HCT116 (cell line): Measurements from ENCODE around the gene ITK. TPM values are rescaled to one million over a fixed set of nuclear protein-coding genes. Genes with fewer than 3 reads are reported as not detected.

Experiments used
- ATAC-seq: fragments of 200-7000 bp; cut with Tn5 transposase; 2 replicates; pipeline ENCODE4 v1.9.1; 2020; ENCODE audit warnings: mild to moderate bottlenecking, moderate library complexity
- BruUV-seq: library from RNA; stranded (reverse); fragments of 400-500 nt; replicated peaks from 2 replicates; lab custom pipeline; 2021; lab: Mats Ljungman, UMichigan
- CTCF ChIA-PET: fragments of 300-600 bp; sonication (Branson Sonifier 250); formaldehyde crosslinking; loops from one replicate; lab custom pipeline; 2021; ENCODE audit warnings: antibody characterized with exemption; lab: Charles Lee
- POLR2A ChIA-PET: fragments of 300-600, 350-600 bp; sonication (Branson Sonifier 250); formaldehyde crosslinking; loops from one replicate; lab custom pipeline; 2021; ENCODE audit warnings: antibody characterized with exemption; lab: Charles Lee
- RAD21 ChIA-PET, 2 experiments: fragments of 300-600 bp; sonication (Branson Sonifier 250); formaldehyde crosslinking; loops; one replicate each; lab custom pipeline; 2023; ENCODE audit warnings: low total read pairs in 2 of 2; ENCODE audit not compliant: uncharacterized antibody in 2 of 2, unreplicated experiment in 2 of 2, low non-redundant PET in 1 of 2; lab: Charles Lee
- DNase-seq: peaks from one replicate; pipeline ENCODE4 v3.0.0-alpha.2; 2010; ENCODE audit warnings: low read depth, low spot score
- H2AFZ ChIP-seq: fragments of 200-600 bp; shearing (Covaris generic), sonication (generic); 2 replicates; pipeline ENCODE4 v1.6.1; 2017; ENCODE audit warnings: low read depth, mixed run types, mixed read lengths, antibody characterized with exemption, low read length; ENCODE audit not compliant: poor library complexity, severe bottlenecking
- H3K27ac ChIP-seq: 2 replicates; pipeline ENCODE4 v1.5.1; 2012; ENCODE audit warnings: low read depth, low read length
- H3K27me3 ChIP-seq: fragments of 200-600 bp; sonication (generic); 2 replicates; pipeline ENCODE4 v1.6.1; 2016; ENCODE audit warnings: mixed run types, low read length, mixed read lengths; ENCODE audit not compliant: insufficient read depth
- H3K36me3 ChIP-seq, 2 experiments: fragments of 200-500 bp in 1 of 2; fragments of 200-600 bp in 1 of 2; sonication (Bioruptor generic) in 1 of 2; sonication (generic) in 1 of 2; 2 replicates each; pipeline versions ENCODE4 v1.5.1 to v1.6.1; 2014 to 2016; ENCODE audit warnings: low read length in 2 of 2, inconsistent platforms in 1 of 2, mixed read lengths in 1 of 2, mixed run types in 1 of 2; ENCODE audit not compliant: insufficient read depth in 2 of 2, control insufficient read depth in 1 of 2
- H3K4me1 ChIP-seq, 2 experiments: fragments of 200-600 bp in 1 of 2; sonication (generic) in 1 of 2; 2 replicates each; pipeline versions ENCODE4 v1.5.1 to v1.6.1; 2012 to 2017; ENCODE audit warnings: low read length in 2 of 2, inconsistent platforms in 1 of 2, mild to moderate bottlenecking in 1 of 2, mixed read lengths in 1 of 2, mixed run types in 1 of 2, moderate library complexity in 1 of 2; ENCODE audit not compliant: insufficient read depth in 2 of 2, control insufficient read depth in 1 of 2
- H3K4me2 ChIP-seq: fragments of 200-600 bp; sonication (generic); 2 replicates; pipeline ENCODE4 v1.6.1; 2017; ENCODE audit warnings: mixed run types, low read length, mixed read lengths
- H3K4me3 ChIP-seq, 2 experiments: fragments of 200-600 bp in 1 of 2; sonication (generic) in 1 of 2; replicated peaks in 1 of 2; 2 replicates each; pipeline ENCODE4 v1.5.1; 2011 to 2016; ENCODE audit warnings: low read length in 2 of 2, control low read depth in 1 of 2, low read depth in 1 of 2, mild to moderate bottlenecking in 1 of 2, mixed read lengths in 1 of 2, mixed run types in 1 of 2
- H3K79me2 ChIP-seq: fragments of 200-600 bp; sonication (generic); 2 replicates; pipeline ENCODE4 v1.6.1; 2017; ENCODE audit warnings: mild to moderate bottlenecking, mixed run types, low read length, moderate library complexity, mixed read lengths; ENCODE audit not compliant: insufficient read depth
- H3K9ac ChIP-seq: fragments of 200-600 bp; sonication (generic); 2 replicates; pipeline ENCODE4 v1.6.1; 2016; ENCODE audit warnings: low read length, mixed read lengths
- H3K9me2 ChIP-seq: fragments of 200-600 bp; sonication (generic), shearing (Covaris generic); 2 replicates; pipeline ENCODE4 v1.6.1; 2017; ENCODE audit warnings: mixed run types, mild to moderate bottlenecking, moderate library complexity; ENCODE audit not compliant: insufficient read depth
- H3K9me3 ChIP-seq, 2 experiments: fragments of 200-500 bp in 1 of 2; fragments of 200-600 bp in 1 of 2; sonication (Bioruptor generic) in 1 of 2; sonication (generic) in 1 of 2; 2 replicates each; pipeline ENCODE4 v1.6.1; 2014 to 2017; ENCODE audit warnings: low read length in 2 of 2, mixed read lengths in 2 of 2, inconsistent platforms in 1 of 2, low read depth in 1 of 2, mild to moderate bottlenecking in 1 of 2, mixed run types in 1 of 2, moderate library complexity in 1 of 2; ENCODE audit not compliant: control insufficient read depth in 1 of 2, insufficient read depth in 1 of 2
- H4K20me1 ChIP-seq: fragments of 200-600 bp; sonication (generic), shearing (Covaris generic); 2 replicates; pipeline ENCODE4 v1.6.1; 2017; ENCODE audit warnings: mixed run types, mild to moderate bottlenecking, moderate library complexity; ENCODE audit not compliant: insufficient read depth
- ATF3 ChIP-seq: IDR thresholded peaks from 2 replicates; pipeline ENCODE4 v1.6.1; 2012
- CBX3 ChIP-seq: IDR thresholded peaks from 2 replicates; pipeline ENCODE4 v1.6.1; 2012; ENCODE audit warnings: low read depth
- CTCF ChIP-seq, 3 experiments: fragments of 200-600 bp in 1 of 3; sonication (generic) in 1 of 3; IDR thresholded peaks in 2 of 3; conservative IDR thresholded peaks in 1 of 3; 2 replicates each; pipeline ENCODE4 v1.5.1; 2012 to 2017; ENCODE audit warnings: low read depth in 2 of 3, low read length in 2 of 3, antibody characterized with exemption in 1 of 3, borderline replicate concordance in 1 of 3, control low read depth in 1 of 3, mild to moderate bottlenecking in 1 of 3, mixed read lengths in 1 of 3, mixed run types in 1 of 3, moderate library complexity in 1 of 3; ENCODE audit not compliant: insufficient read depth in 1 of 3
- ELF1 ChIP-seq: IDR thresholded peaks from 2 replicates; pipeline ENCODE4 v1.6.1; 2012; ENCODE audit warnings: low read depth, borderline replicate concordance
- EZH2 ChIP-seq: fragments of 200-600 bp; sonication (generic); IDR thresholded peaks from 2 replicates; pipeline ENCODE4 v1.6.1; 2017; ENCODE audit warnings: antibody characterized with exemption, mixed run types
- EZH2phosphoT487 ChIP-seq: fragments of 200-600 bp; IDR thresholded peaks from 2 replicates; pipeline ENCODE4 v1.6.1; 2018; ENCODE audit warnings: antibody characterized with exemption, borderline replicate concordance
- FOSL1 ChIP-seq: IDR thresholded peaks from 2 replicates; pipeline ENCODE4 v1.6.1; 2012; ENCODE audit warnings: low read depth
- MAX ChIP-seq: IDR thresholded peaks from 2 replicates; pipeline ENCODE4 v1.6.1; 2012
- POLR2AphosphoS5 ChIP-seq: IDR thresholded peaks from 2 replicates; pipeline ENCODE4 v1.6.1; 2011; ENCODE audit warnings: mild to moderate bottlenecking, low read depth, low read length, moderate library complexity
- RAD21 ChIP-seq: IDR thresholded peaks from 2 replicates; pipeline ENCODE4 v1.6.1; 2012; ENCODE audit warnings: low read depth, mild to moderate bottlenecking
- SIN3A ChIP-seq: IDR thresholded peaks from 2 replicates; pipeline ENCODE4 v1.6.1; 2012; ENCODE audit warnings: low read depth
- SP1 ChIP-seq: IDR thresholded peaks from 2 replicates; pipeline ENCODE4 v1.6.1; 2012; ENCODE audit warnings: low read depth
- SRF ChIP-seq: IDR thresholded peaks from 2 replicates; pipeline ENCODE4 v1.6.1; 2012; ENCODE audit warnings: low read depth
- YY1 ChIP-seq: IDR thresholded peaks from 2 replicates; pipeline ENCODE4 v1.6.1; 2011; ENCODE audit warnings: low read length, low read depth, moderate library complexity, mild to moderate bottlenecking; ENCODE audit not compliant: insufficient replicate concordance; ENCODE audit errors: extremely low read depth
- ZBTB33 ChIP-seq: IDR thresholded peaks from 2 replicates; pipeline ENCODE4 v1.6.1; 2011; ENCODE audit warnings: mild to moderate bottlenecking, low read length, moderate library complexity; ENCODE audit not compliant: insufficient replicate concordance; ENCODE audit errors: extremely low read depth
- ZNF274 ChIP-seq: fragments of 200-500 bp; sonication (Bioruptor generic); IDR thresholded peaks from 2 replicates; pipeline ENCODE4 v1.6.1; 2014; ENCODE audit warnings: mild to moderate bottlenecking, low read depth, low read length, inconsistent platforms
- intact Hi-C: fragments of 100-400 bp; cut with micrococcal nuclease; formaldehyde crosslinking; loops from 2 replicates; pipeline ENCODE4 v1.10.0; 2022
- total RNA-seq: library from RNA; stranded (reverse); gene quantifications from one replicate; pipeline ENCODE4 v1.2.1, GENCODE V29; 2021; ENCODE audit not compliant: unreplicated experiment

The ITK gene
- total RNA-seq, 1 experiment from 2014 or later: 0.37 TPM

GRCh38 chr5:157258450-157258849 is 77.8 kb downstream of the ITK start (continued):
- TF ChIP-seq RAD21 (no peak), SP1 (no peak), SIN3A (no peak), CBX3 (no peak), YY1 (no peak), EZH2 (no peak), ZNF274 (no peak), POLR2AphosphoS5 (no peak), SRF (no peak), MAX (no peak), ELF1 (no peak), ATF3 (no peak), FOSL1 (no peak)

- no peaks in the 10 kb centered on the region for H3K9me3 ChIP-seq
- no peaks in the 10 kb centered on the region for H3K36me3 ChIP-seq
- no peak overlapping the region for H2AFZ ChIP-seq
- DNase-seq: no peak
- no peak overlapping the region for H3K4me2 ChIP-seq
- H3K4me3 ChIP-seq: no peak overlapping the region
- no peak overlapping the region for H3K9ac ChIP-seq
- intact Hi-C loops: loop anchor here (10.0 kb wide), 2 partner anchors 115 to 485 kb away; partner anchors contain the start of genes LSM11 and MED7
- ChIA-PET POLR2A (no interaction called here), RAD21 (no interaction called here), CTCF (no interaction called here)
- H4K20me1 ChIP-seq: no peaks in the 10 kb centered on the region
- no peaks in the 10 kb centered on the region for H3K9me2 ChIP-seq
- no TSS peak for BruUV-seq
- H3K27ac ChIP-seq: no peak overlapping the region
- peaks cover 0 to 4% of the 10 kb centered on the region in 2 experiments; a peak in 1 of 4 replicates for H3K4me1 ChIP-seq
- no peak for ATAC-seq
- H3K79me2 ChIP-seq: no peaks in the 10 kb centered on the region
- H3K27me3 ChIP-seq: 0 out of 2 replicates have a peak, but pooled peaks cover 4% of the 10 kb centered on the region
- TF ChIP-seq SRF (no peak), MAX (no peak), SIN3A (no peak), ZBTB33 (no peak), EZH2phosphoT487 (no peak), CTCF (IDR thresholded peaks at IDR 0.05 in 2 of 3, conservative IDR thresholded peaks at IDR 0.05 in 1 of 3; ENCODE audit: borderline replicate concordance in 1 of 3, insufficient read depth in 1 of 3, low read depth in 2 of 3, low read length in 2 of 3) (no peak), YY1 (no peak), ATF3 (no peak)
Measured at GRCh38 chr5:157259699-157260098, 79.1 kb downstream of the ITK start.
